Measurements from ENCODE around the gene MED15.

GRCh38 chr22:20526305-20526627 is 18.9 kb downstream of the MED15 start:
- TF ChIP-seq ETV6 (conservative IDR thresholded peaks at IDR 0.05 in 1 of 2, IDR thresholded peaks at IDR 0.05 in 1 of 2; ENCODE audit: borderline replicate concordance in 1 of 2, low read depth in 1 of 2) (no peak), NR2F1 (conservative IDR thresholded peaks at IDR 0.05) (no peak), ATF2 (IDR thresholded peaks at IDR 0.05; ENCODE audit: low read length) (no peak), RFX5 (IDR thresholded peaks at IDR 0.05; ENCODE audit: low read depth, low read length) (no peak), CHD1 (IDR thresholded peaks at IDR 0.05; ENCODE audit: low read depth, low read length) (no peak), SMC3 (IDR thresholded peaks at IDR 0.05; ENCODE audit: borderline replicate concordance, low read length) (no peak), CBX3 (IDR thresholded peaks at IDR 0.05; ENCODE audit: borderline replicate concordance, low read depth) (no peak), KAT2A (conservative IDR thresholded peaks at IDR 0.05; ENCODE audit: control insufficient read depth, low read depth, low read length) (no peak)
- TF ChIP-seq, protein P1, sequence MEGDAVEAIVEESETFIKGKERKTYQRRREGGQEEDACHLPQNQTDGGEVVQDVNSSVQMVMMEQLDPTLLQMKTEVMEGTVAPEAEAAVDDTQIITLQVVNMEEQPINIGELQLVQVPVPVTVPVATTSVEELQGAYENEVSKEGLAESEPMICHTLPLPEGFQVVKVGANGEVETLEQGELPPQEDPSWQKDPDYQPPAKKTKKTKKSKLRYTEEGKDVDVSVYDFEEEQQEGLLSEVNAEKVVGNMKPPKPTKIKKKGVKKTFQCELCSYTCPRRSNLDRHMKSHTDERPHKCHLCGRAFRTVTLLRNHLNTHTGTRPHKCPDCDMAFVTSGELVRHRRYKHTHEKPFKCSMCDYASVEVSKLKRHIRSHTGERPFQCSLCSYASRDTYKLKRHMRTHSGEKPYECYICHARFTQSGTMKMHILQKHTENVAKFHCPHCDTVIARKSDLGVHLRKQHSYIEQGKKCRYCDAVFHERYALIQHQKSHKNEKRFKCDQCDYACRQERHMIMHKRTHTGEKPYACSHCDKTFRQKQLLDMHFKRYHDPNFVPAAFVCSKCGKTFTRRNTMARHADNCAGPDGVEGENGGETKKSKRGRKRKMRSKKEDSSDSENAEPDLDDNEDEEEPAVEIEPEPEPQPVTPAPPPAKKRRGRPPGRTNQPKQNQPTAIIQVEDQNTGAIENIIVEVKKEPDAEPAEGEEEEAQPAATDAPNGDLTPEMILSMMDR (IDR thresholded peaks at IDR 0.05 in 2 of 3, conservative IDR thresholded peaks at IDR 0.05 in 1 of 3; ENCODE audit: control insufficient read depth in 2 of 3, extremely low read depth in 1 of 3, insufficient read depth in 1 of 3, low read depth in 3 of 3, low read length in 3 of 3) = no peak

All from GM12878 (cell line).